SU-DHL-6 (cell line): ENCODE results near the gene EPHB1.

Source experiments
- H2AFZ ChIP-seq: fragments of 200-600 bp; sonication (generic); 2 replicates; pipeline ENCODE4 v1.6.1; 2014; ENCODE audit warnings: low read depth, mild to moderate bottlenecking, moderate library complexity, mixed read lengths, antibody characterized with exemption, low read length; ENCODE audit not compliant: severe bottlenecking
- H3F3A ChIP-seq: fragments of 200-600 bp; shearing (Covaris generic); 2 replicates; pipeline ENCODE4 v1.6.0; 2016; ENCODE audit warnings: antibody characterized with exemption, mild to moderate bottlenecking; ENCODE audit not compliant: insufficient read depth
- H3K27ac ChIP-seq: fragments of 200-600 bp; sonication (generic); 2 replicates; pipeline ENCODE4 v1.5.1; 2016; ENCODE audit warnings: low read depth, mild to moderate bottlenecking, low read length, moderate library complexity, mixed read lengths
- H3K27me3 ChIP-seq: fragments of 200-600 bp; sonication (generic), shearing (Covaris generic); 2 replicates; pipeline ENCODE4 v1.6.0; 2014; ENCODE audit warnings: mild to moderate bottlenecking, low read length
- H3K36me3 ChIP-seq: fragments of 200-600 bp; sonication (generic); 2 replicates; pipeline ENCODE4 v1.6.1; 2014; ENCODE audit warnings: mild to moderate bottlenecking, low read length, mixed read lengths
- H3K4me2 ChIP-seq: fragments of 300-600, 200-600 bp; shearing (Covaris generic), sonication (generic); 2 replicates; pipeline ENCODE4 v1.6.0; 2014; ENCODE audit warnings: low read length, low read depth, mild to moderate bottlenecking; ENCODE audit not compliant: poor library complexity, severe bottlenecking
- H3K4me3 ChIP-seq: fragments of 200-600 bp; sonication (generic); 2 replicates; pipeline ENCODE4 v1.5.1; 2014; ENCODE audit warnings: antibody characterized with exemption, low read length, mild to moderate bottlenecking, mixed read lengths; ENCODE audit not compliant: insufficient read depth, poor library complexity, severe bottlenecking
- H3K79me2 ChIP-seq: fragments of 200-600 bp; sonication (generic); 2 replicates; pipeline ENCODE4 v1.6.1; 2014; ENCODE audit warnings: mild to moderate bottlenecking, low read length, moderate library complexity; ENCODE audit not compliant: insufficient read depth
- H3K9ac ChIP-seq: fragments of 200-600 bp; sonication (generic); 2 replicates; pipeline ENCODE4 v1.7.0; 2014; ENCODE audit warnings: mild to moderate bottlenecking, low read length
- H3K9me2 ChIP-seq: fragments of 200-600 bp; sonication (generic); replicated peaks from 2 replicates; pipeline ENCODE4 v1.6.1; 2014; ENCODE audit warnings: low read length; ENCODE audit not compliant: insufficient read depth
- H3K9me3 ChIP-seq: fragments of 200-600 bp; sonication (generic); 2 replicates; pipeline ENCODE4 v1.6.1; 2014; ENCODE audit warnings: low read length, mixed read lengths; ENCODE audit not compliant: insufficient read depth
- H4K20me1 ChIP-seq: fragments of 200-600 bp; sonication (generic); 2 replicates; pipeline ENCODE4 v1.6.1; 2014; ENCODE audit warnings: low read depth, mild to moderate bottlenecking, antibody characterized with exemption, low read length, moderate library complexity, mixed read lengths
- EZH2phosphoT487 ChIP-seq: fragments of 200-600 bp; sonication (generic), shearing (Covaris generic); conservative IDR thresholded peaks from 2 replicates; pipeline ENCODE4 v1.6.1; 2018; ENCODE audit warnings: mild to moderate bottlenecking, antibody characterized with exemption, low read length, moderate library complexity, mixed read lengths
- TF ChIP-seq, protein P1 (sequence below): fragments of 200-600 bp; sonication (generic); IDR thresholded peaks from one replicate; pipeline ENCODE4 v1.5.1; 2017; ENCODE audit warnings: antibody characterized with exemption, mild to moderate bottlenecking, low read length, moderate library complexity; ENCODE audit not compliant: insufficient read depth, poor library complexity, severe bottlenecking

Gene EPHB1

DNA sequence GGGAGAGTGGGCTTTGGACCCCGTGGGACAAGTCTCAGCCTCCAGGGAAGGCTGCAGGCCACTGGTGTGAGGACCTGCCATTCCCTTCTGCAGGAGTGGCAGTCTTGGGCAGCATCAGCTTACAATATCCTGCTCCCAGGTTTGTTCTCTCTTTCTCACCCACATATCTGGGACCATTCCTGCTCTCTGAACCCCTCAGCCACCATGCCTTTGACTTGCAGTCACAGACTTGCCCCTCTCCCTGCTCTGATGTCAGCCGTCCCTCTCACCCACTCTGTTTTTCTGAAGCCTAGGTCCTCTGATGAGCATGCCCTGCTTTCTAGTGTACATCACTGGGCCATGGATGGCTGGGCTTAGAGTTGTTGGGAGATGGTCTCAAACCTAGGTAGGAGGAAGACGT lies 282.1 kb downstream of the EPHB1 start:
- H3K4me2 ChIP-seq: no peak overlapping the region
- no peak overlapping the region for H3K27ac ChIP-seq
- no peaks in the 10 kb centered on the region for H3K27me3 ChIP-seq
- no peaks in the 10 kb centered on the region for H3F3A ChIP-seq
- no peaks in the 10 kb centered on the region for H3K36me3 ChIP-seq
- no peak overlapping the region for H3K9ac ChIP-seq
- H3K9me3 ChIP-seq: no peaks in the 10 kb centered on the region
- no peaks in the 10 kb centered on the region for H3K79me2 ChIP-seq
- H3K4me3 ChIP-seq: no peak overlapping the region
- no peaks in the 10 kb centered on the region for H3K9me2 ChIP-seq
- TF ChIP-seq, protein P1, sequence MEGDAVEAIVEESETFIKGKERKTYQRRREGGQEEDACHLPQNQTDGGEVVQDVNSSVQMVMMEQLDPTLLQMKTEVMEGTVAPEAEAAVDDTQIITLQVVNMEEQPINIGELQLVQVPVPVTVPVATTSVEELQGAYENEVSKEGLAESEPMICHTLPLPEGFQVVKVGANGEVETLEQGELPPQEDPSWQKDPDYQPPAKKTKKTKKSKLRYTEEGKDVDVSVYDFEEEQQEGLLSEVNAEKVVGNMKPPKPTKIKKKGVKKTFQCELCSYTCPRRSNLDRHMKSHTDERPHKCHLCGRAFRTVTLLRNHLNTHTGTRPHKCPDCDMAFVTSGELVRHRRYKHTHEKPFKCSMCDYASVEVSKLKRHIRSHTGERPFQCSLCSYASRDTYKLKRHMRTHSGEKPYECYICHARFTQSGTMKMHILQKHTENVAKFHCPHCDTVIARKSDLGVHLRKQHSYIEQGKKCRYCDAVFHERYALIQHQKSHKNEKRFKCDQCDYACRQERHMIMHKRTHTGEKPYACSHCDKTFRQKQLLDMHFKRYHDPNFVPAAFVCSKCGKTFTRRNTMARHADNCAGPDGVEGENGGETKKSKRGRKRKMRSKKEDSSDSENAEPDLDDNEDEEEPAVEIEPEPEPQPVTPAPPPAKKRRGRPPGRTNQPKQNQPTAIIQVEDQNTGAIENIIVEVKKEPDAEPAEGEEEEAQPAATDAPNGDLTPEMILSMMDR: no peak
- TF ChIP-seq EZH2phosphoT487: no peak
- no peak overlapping the region for H2AFZ ChIP-seq
- no peaks in the 10 kb centered on the region for H4K20me1 ChIP-seq

DNA sequence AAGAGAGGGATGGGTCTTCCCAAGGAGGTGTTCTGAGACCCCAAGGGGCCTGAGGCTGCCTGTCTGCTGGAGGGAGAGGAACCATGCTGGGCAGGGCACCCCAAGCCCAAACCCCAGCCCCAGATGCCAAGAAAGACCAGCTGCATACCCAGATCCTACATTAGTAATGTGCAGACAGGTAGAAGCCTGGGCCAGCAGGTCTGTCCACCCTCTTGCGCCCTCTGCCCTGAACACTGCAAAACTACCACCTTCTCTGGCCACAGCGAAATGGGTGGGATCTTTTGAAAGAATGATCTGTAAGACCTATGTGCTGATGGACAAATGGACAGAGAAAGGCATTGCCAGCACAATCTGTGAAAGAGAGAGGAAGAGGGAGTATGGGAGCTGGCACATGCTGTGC lies 283.2 kb downstream of the EPHB1 start:
- TF ChIP-seq, protein P1: no peak
- no peak for TF ChIP-seq EZH2phosphoT487
- Histone ChIP-seq H3K4me2 (no peak overlapping the region), H3K9me2 (no peaks in the 10 kb centered on the region), H3K9me3 (no peaks in the 10 kb centered on the region), H3K27me3 (no peaks in the 10 kb centered on the region), H3K4me3 (no peak overlapping the region), H3F3A (no peaks in the 10 kb centered on the region), H2AFZ (no peak overlapping the region), H4K20me1 (no peaks in the 10 kb centered on the region), H3K27ac (no peak overlapping the region), H3K79me2 (no peaks in the 10 kb centered on the region), H3K9ac (no peak overlapping the region), H3K36me3 (no peaks in the 10 kb centered on the region)

DNA sequence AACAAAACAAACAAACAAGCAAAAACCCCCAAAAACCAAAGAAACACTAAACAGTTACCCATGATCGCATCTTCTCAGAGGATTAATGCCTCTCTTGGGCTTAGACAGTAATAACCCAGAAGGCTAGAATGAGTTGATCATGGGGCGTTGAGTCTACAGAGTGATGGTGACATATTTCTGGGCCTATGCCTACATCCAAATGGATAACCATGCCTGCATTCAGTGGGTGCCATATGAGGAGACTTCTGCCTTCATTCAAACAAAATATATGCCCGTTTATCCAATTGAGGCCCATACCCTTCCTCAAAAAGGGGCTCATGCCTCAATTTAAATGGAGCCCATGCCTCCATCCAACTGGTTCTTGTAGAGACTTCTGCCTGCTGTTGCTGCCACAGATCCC lies 284.0 kb downstream of the EPHB1 start:
- no peak overlapping the region for H3K9ac ChIP-seq
- no peaks in the 10 kb centered on the region for H3K36me3 ChIP-seq
- H3K27me3 ChIP-seq: no peaks in the 10 kb centered on the region
- H4K20me1 ChIP-seq: no peaks in the 10 kb centered on the region
- H3K79me2 ChIP-seq: no peaks in the 10 kb centered on the region
- TF ChIP-seq, protein P1: no peak
- TF ChIP-seq EZH2phosphoT487: no peak
- H3K4me3 ChIP-seq: no peak overlapping the region
- no peaks in the 10 kb centered on the region for H3K9me2 ChIP-seq
- H3K4me2 ChIP-seq: no peak overlapping the region
- no peak overlapping the region for H2AFZ ChIP-seq
- H3K27ac ChIP-seq: no peak overlapping the region
- H3K9me3 ChIP-seq: no peaks in the 10 kb centered on the region
- H3F3A ChIP-seq: no peaks in the 10 kb centered on the region
